Measurements from ENCODE around the gene HOXB13.
"Not testable (repeated sequence)": the region's sequence is repeated elsewhere in the genome, so short reads cannot be mapped to it uniquely, and the experiment has no call there.

The HOXB13 gene

GRCh38 chr17:48725288-48726064 lies 3.1 kb downstream of the HOXB13 start:
- DNase-seq, result no peak

- DNase-seq, result no peak
Observed at GRCh38 chr17:48725004-48725287, 3.6 kb downstream of the HOXB13 start.

- peak; percentile 88 for DNase-seq
Observed at GRCh38 chr17:48724251-48725003, 4.1 kb downstream of the HOXB13 start.

- peak; percentile 68 for DNase-seq
Observed at GRCh38 chr17:48723423-48724250, 4.9 kb downstream of the HOXB13 start.

GRCh38 chr17:48722915-48723422 lies 5.6 kb downstream of the HOXB13 start, which contains the start of gene PRAC2:
PRAC2 (plus strand) TSS chr17:48723185; CDS start chr17:48724411, 1,226 bp downstream.
- DNase-seq, result no peak

- no peak for DNase-seq
Observed at GRCh38 chr17:48722201-48722907, 6.2 kb downstream of the HOXB13 start, which contains the start of gene PRAC1. PRAC1 (minus strand) TSS chr17:48722518; CDS start chr17:48722392, 126 bp downstream.

- DNase-seq, result no peak
Observed at GRCh38 chr17:48721009-48721402, 7.5 kb downstream of the HOXB13 start.

- no peak for DNase-seq
Observed at GRCh38 chr17:48720266-48721008, 8.1 kb downstream of the HOXB13 start.

- DNase-seq, result no peak
Observed at GRCh38 chr17:48719642-48720265, 8.8 kb downstream of the HOXB13 start.

GRCh38 chr17:48718761-48719641 lies 9.5 kb downstream of the HOXB13 start:
- no peak for DNase-seq

GRCh38 chr17:48718227-48718760 lies 10.3 kb downstream of the HOXB13 start:
- DNase-seq, result no peak

GRCh38 chr17:48717367-48718226 lies 11.0 kb downstream of the HOXB13 start:
- DNase-seq, result no peak

- not testable (repeated sequence) for DNase-seq
Observed at GRCh38 chr17:48716549-48716948, 12.0 kb downstream of the HOXB13 start.

GRCh38 chr17:48715496-48716399 lies 12.8 kb downstream of the HOXB13 start:
- no peak for DNase-seq

- no peak for DNase-seq
Observed at GRCh38 chr17:48711128-48711527, 17.4 kb downstream of the HOXB13 start.

- no peak for DNase-seq
Observed at GRCh38 chr17:48704361-48705248, 23.9 kb downstream of the HOXB13 start.

Measured in activated effector memory CD4-positive, alpha-beta T cell treated with anti-CD3 and anti-CD28 coated beads, Interleukin-2, amount 50 U/mL, for 16 hours (primary cell).